CD4-positive, alpha-beta T cell treated with Interleukin-2 at 100 ng/mL for 4 hours (primary cell): ENCODE results near the gene LYSMD1.

Experiments
- DNase-seq: peaks from one replicate; pipeline ENCODE4 v3.0.0-alpha.2; 2020; ENCODE audit warnings: low spot score

The LYSMD1 gene

GRCh38 chr1:151135433-151136385, 30.0 kb downstream of the LYSMD1 start:
- DNase-seq: no peak

GRCh38 chr1:151134991-151135390, 30.7 kb downstream of the LYSMD1 start:
- DNase-seq: no peak

DNA sequence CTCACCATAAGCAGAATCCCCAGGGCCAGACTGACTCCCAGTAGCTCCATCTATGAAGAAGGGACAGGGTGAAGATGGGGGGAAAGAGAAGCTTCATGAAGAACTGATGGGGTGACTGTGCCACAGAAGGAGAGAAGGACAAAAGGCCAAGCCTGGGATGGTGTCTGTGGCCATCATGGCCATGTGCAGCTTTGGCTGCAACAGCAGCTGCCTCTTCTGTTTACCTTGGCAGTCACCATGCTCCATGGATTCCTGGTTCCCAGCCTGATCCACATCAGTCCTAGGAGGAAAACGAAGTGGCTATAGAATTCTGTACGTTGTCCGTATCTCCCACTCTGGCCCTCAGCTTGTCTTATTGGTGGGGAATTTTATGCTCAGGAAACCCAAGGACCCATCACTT, 31.3 kb downstream of the LYSMD1 start:
- no peak for DNase-seq

DNA sequence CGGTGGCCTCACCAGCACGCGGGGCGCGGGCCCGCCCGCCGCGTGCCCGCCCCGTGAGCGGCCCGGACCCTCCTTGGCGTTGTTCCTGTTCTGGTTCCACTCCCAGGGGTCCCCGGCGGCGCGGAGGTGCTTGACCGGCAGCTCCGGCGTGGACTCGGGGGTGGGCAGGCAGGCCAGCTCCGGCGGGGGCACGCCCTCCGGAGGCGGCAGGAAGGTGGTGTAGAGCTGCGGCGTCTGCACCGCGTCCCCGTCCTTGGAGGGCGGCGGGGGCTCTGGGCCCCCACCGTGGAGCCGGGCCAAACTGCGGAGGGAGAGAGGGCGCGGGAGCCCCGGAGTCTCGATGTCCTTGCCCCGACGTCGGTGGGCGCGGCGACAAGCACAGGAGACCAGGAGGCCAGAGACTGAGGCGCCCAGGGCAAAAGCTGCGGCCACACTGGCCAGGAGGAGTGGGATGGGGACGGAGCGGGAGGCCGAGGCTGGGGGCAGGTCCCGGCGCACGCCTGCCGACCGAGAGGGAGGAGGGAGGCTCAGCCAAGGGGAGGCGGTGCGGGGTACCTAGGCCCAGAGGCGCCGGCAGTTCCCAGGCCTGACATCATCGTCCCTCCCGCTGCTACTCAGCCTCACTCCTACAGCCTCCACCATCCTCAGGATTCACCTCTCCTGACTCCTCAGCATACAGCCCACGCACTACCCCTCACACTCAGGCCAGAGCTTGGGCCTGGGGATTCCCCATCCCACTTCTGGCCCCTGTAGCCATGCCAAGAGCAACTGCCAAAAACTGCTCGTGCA, 32.5 kb downstream of the LYSMD1 start:
- DNase-seq: no peak

GRCh38 chr1:151132335-151133017, 33.2 kb downstream of the LYSMD1 start:
- DNase-seq: no peak

GRCh38 chr1:151131701-151132334, 33.9 kb downstream of the LYSMD1 start:
- no peak for DNase-seq

DNA sequence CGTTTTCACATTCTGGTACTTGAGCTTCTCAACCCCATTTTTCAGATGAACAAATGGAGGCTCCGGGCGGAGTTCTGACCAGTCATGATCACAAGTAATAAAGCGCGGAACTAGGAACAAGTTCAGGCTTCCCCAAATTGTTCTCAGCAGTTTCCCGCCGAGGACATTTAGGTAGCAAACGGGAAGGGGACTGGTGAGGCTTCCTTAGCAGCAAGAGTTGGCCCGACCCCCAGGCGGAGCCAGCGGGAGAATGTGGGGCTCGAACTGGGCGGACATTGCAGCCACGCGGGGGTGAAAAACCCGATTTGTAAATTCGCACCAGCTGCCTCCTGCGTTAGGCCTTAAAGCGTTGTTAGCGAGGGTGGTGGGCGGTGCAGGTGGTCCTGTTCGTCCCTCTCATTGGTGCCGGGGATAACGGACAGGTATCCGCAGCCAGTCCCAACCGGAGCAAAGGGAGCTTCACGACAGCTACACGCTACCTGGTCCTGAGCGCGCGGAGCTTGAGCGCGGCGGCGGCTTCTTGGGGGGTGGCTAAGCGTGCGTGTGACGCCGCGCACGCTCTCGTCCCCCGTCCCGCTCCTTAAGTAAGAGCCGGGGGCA, 34.6 kb downstream of the LYSMD1 start:
- DNase-seq: peak; percentile 71

- DNase-seq: no peak
Measured at GRCh38 chr1:151128800-151129199, 36.9 kb downstream of the LYSMD1 start.

DNA sequence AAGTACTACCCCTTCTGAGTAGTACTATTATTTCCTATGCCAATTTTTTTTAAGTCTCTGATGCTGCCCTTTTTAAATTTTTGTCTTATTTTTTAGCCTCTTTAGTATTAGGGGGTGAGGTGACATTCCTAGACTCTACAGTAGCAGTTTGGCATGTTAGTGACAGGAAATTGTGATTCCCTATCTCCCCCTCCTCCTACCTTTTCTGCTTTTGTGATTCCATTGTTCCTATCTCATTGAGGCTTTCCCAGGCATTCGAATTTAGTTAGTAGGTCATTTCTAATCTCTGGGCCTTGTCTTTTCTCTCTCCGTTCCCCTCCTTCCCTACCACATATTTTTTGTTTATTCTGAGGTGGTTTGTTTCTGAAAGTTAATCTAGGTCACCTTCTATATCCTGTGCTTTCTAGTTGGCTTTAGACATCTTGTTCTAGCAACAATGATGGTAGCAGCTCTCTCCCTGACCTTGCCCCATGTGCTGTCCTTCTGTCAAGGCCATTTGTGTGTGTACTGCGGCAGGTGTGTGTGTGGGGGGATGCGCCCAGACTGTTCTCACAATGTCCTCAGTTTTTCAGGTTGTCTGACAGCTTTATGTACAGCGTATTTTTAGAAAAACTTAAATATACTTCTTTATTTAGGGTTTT, 40.8 kb downstream of the LYSMD1 start:
- no peak for DNase-seq

DNA sequence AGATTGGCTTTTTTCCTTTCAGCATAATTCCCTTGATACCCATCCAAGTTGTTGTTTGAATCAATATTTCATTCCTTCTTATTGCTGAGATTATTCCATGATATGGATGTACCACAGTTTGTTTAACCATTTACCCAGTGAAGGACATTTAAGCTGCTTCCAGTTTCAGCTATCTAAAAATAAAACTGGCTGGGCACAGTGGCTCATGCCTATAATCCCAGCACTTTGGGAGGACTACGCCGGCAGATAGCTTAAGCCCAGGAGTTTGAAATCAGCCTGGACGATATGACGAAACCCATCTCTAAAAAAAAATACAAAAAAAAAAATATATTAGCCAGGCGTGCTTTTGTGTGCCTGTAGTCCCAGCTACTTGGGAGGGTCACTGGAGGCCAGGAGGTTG, 51.8 kb downstream of the LYSMD1 start:
- no peak for DNase-seq
